K562 (cell line): Measurements from ENCODE around the gene NELL1. TPM values are rescaled to one million over a fixed set of nuclear protein-coding genes. Genes with fewer than 3 reads are reported as not detected.

ENCODE experiments used
- ATAC-seq: fragments of 200-7000 bp; cut with Tn5 transposase; 3 replicates; pipeline ENCODE4 v1.9.1; 2020; ENCODE audit warnings: moderate library complexity
- BruUV-seq: library from RNA; stranded (reverse); fragments of 400-500 nt; replicated peaks from 2 replicates; lab custom pipeline; 2021; lab: Mats Ljungman, UMichigan
- CTCF ChIA-PET: fragments of 300-600 bp; formaldehyde crosslinking; extraction: SDS; loops from one replicate; lab custom pipeline; 2021; ENCODE audit warnings: low intra/inter-chr PET ratio; lab: Yijun Ruan, JAX
- POLR2A ChIA-PET: fragments of 300-600, 350-650 bp; sonication (Branson Sonifier 250); formaldehyde crosslinking; extraction: SDS; loops from one replicate; lab custom pipeline; 2021; ENCODE audit warnings: antibody characterized with exemption, inconsistent platforms; lab: Yijun Ruan, JAX
- DNase-seq, 4 experiments: peaks; one replicate each; pipeline versions ENCODE4 v3.0.0 to v3.0.0-alpha.2; 2011 to 2018; ENCODE audit warnings: low spot score in 3 of 4, mixed read lengths in 3 of 4; ENCODE audit errors: extremely low read depth in 1 of 4
- FAIRE-seq: peaks from 2 replicates; lab custom pipeline; 2011; peaks lifted over from hg19 to GRCh38; lab: Jason Lieb, UNC
- H2AFZ ChIP-seq: 2 replicates; pipeline ENCODE4 v1.6.0; 2011; ENCODE audit warnings: low read depth, low read length, control low read depth, inconsistent platforms
- H3K27ac ChIP-seq: fragments of 200-600 bp; 3 replicates; pipeline ENCODE4 v1.8.0; 2011; ENCODE audit warnings: low read depth, mild to moderate bottlenecking, control low read depth, inconsistent platforms, low read length, moderate library complexity, mixed read lengths; ENCODE audit errors: extremely low read depth
- H3K27me3 ChIP-seq, 2 experiments: fragments of 300-600 bp in 1 of 2; 2 replicates in 1 of 2; 3 replicates in 1 of 2; pipeline versions ENCODE4 v1.6.0 to v1.8.0; 2011; ENCODE audit warnings: inconsistent platforms in 2 of 2, low read length in 2 of 2, mild to moderate bottlenecking in 1 of 2, mixed read lengths in 1 of 2, moderate library complexity in 1 of 2; ENCODE audit not compliant: control insufficient read depth in 2 of 2, insufficient read depth in 2 of 2
- H3K36me3 ChIP-seq: fragments of 300-600 bp; 3 replicates; pipeline ENCODE4 v1.8.0; 2011; ENCODE audit warnings: mild to moderate bottlenecking, low read length, inconsistent platforms; ENCODE audit not compliant: control insufficient read depth, insufficient read depth
- H3K4me1 ChIP-seq, 2 experiments: fragments of 200-600 bp in 1 of 2; replicated peaks in 1 of 2; 2 replicates in 1 of 2; 3 replicates in 1 of 2; pipeline versions ENCODE4 v1.5.1 to v1.8.0; 2011; ENCODE audit warnings: inconsistent platforms in 2 of 2, low read length in 2 of 2, mild to moderate bottlenecking in 1 of 2, mixed read lengths in 1 of 2, moderate library complexity in 1 of 2; ENCODE audit not compliant: control insufficient read depth in 2 of 2, insufficient read depth in 2 of 2
- H3K4me2 ChIP-seq: 2 replicates; pipeline ENCODE4 v1.6.1; 2011; ENCODE audit warnings: low read length, control low read depth, inconsistent platforms, mixed read lengths; ENCODE audit not compliant: insufficient read depth
- H3K4me3 ChIP-seq: fragments of 200-600 bp; sonication (generic), shearing (Covaris generic); 2 replicates; pipeline ENCODE4 v1.5.1; 2016; ENCODE audit warnings: control low read depth, inconsistent platforms
- H3K79me2 ChIP-seq: fragments of 200-600 bp; 3 replicates; pipeline ENCODE4 v1.8.0; 2011; ENCODE audit warnings: low read length, inconsistent platforms; ENCODE audit not compliant: control insufficient read depth, insufficient read depth
- H3K9ac ChIP-seq, 2 experiments: 2 replicates each; pipeline versions ENCODE4 v1.6.0 to v1.6.1; 2011; ENCODE audit warnings: low read depth in 2 of 2, low read length in 2 of 2, control low read depth in 1 of 2, inconsistent platforms in 1 of 2, mild to moderate bottlenecking in 1 of 2, mixed read lengths in 1 of 2; ENCODE audit not compliant: insufficient read depth in 1 of 2
- H3K9me1 ChIP-seq: one replicate; pipeline ENCODE4 v1.6.0; 2011; ENCODE audit warnings: inconsistent platforms, mild to moderate bottlenecking, low read length, moderate library complexity; ENCODE audit not compliant: control insufficient read depth, insufficient read depth
- H3K9me3 ChIP-seq: replicated peaks from 2 replicates; pipeline ENCODE4 v1.5.1; 2011; ENCODE audit warnings: low read depth, low read length, inconsistent platforms; ENCODE audit not compliant: control insufficient read depth, insufficient read depth
- H4K20me1 ChIP-seq: replicated peaks from 2 replicates; pipeline ENCODE4 v1.6.1; 2011; ENCODE audit warnings: low read length, inconsistent platforms, mixed read lengths; ENCODE audit not compliant: control insufficient read depth, insufficient read depth
- CSDE1 ChIP-seq, 2 experiments: fragments of 450-650 bp; IDR thresholded peaks; 2 replicates each; pipeline ENCODE4 v1.6.1; 2016; ENCODE audit warnings: mild to moderate bottlenecking in 1 of 2
- HNRNPH1 ChIP-seq: fragments of 200-400 bp; formaldehyde crosslinking; optimal IDR thresholded peaks from 2 replicates; pipeline ENCODE3; 2017; ENCODE audit warnings: low read depth, mild to moderate bottlenecking, low read length, moderate library complexity
- HNRNPUL1 ChIP-seq: fragments of 200-400 bp; formaldehyde crosslinking; IDR thresholded peaks from 2 replicates; pipeline ENCODE4 v1.6.1; 2017; ENCODE audit warnings: low read length
- PREB ChIP-seq: sonication (generic); formaldehyde crosslinking; IDR thresholded peaks from 2 replicates; pipeline ENCODE4 v1.8.1; 2023; ENCODE audit warnings: mild to moderate bottlenecking, missing genetic modification reagents
- RFX7 ChIP-seq: fragments of 250-450 bp; sonication (Bioruptor Pico); IDR thresholded peaks from 2 replicates; pipeline ENCODE4 v1.5.1; 2021; ENCODE audit warnings: mild to moderate bottlenecking
- ZBTB11 ChIP-seq, 3 experiments: fragments of 200-800 bp in 1 of 3; fragments of 250-450 bp in 1 of 3; fragments of 450-650 bp in 1 of 3; sonication (Bioruptor Pico) in 1 of 3; sonication (Bioruptor generic) in 1 of 3; formaldehyde crosslinking in 1 of 3; IDR thresholded peaks; 2 replicates each; pipeline versions ENCODE4 v1.6.1 to v1.8.0; 2016 to 2022; ENCODE audit warnings: mild to moderate bottlenecking in 2 of 3, missing genetic modification characterization in 2 of 3, missing compliant biosample characterization in 1 of 3, moderate library complexity in 1 of 3
- in situ Hi-C: fragments of 300-500 bp; cut with MboI; formaldehyde crosslinking; loops from 4 replicates; pipeline ENCODE4 v1.15.0; 2018; ENCODE audit warnings: inconsistent platforms, mixed read lengths
- intact Hi-C: fragments of 100-400 bp; cut with micrococcal nuclease; formaldehyde crosslinking; loops from 2 replicates; pipeline ENCODE4 v1.14.2; 2022
- polyA plus RNA-seq, 8 experiments: library from polyadenylated mRNA; depleted of rRNA in 4 of 8; stranded (reverse) in 5 of 8; unstranded in 3 of 8; fragments of >200 nt; fragmentation: Nextera tagmentation in 2 of 8; fragmentation: Illumina TruSeq in 1 of 8; extraction: Ambion mirVana in 2 of 8; extraction: Trizol in 1 of 8; gene quantifications; 2 replicates each; pipeline versions ENCODE4 v1.2.1 to v1.2.3, GENCODE V29; 2011 to 2014; ENCODE audit warnings: inconsistent platforms in 1 of 8, missing spikeins in 1 of 8
- total RNA-seq, 7 experiments: library from RNA; depleted of rRNA in 6 of 7; stranded (reverse); fragments of >200 nt in 6 of 7; fragmentation: Illumina TruSeq in 2 of 7; extraction: Trizol in 2 of 7; gene quantifications; 2 replicates each; pipeline versions ENCODE4 v1.2.1 to v1.2.3, GENCODE V29; 2011 to 2021; ENCODE audit warnings: low replicate concordance in 1 of 7
- TF ChIP-seq, protein P1 (sequence below), 2 experiments: fragments of 450-650 bp in 1 of 2; sonication (generic) in 1 of 2; formaldehyde crosslinking; conservative IDR thresholded peaks; 2 replicates each; pipeline versions ENCODE4 v1.4.0 to v1.8.1; 2020 to 2022; ENCODE audit warnings: mild to moderate bottlenecking in 1 of 2, missing genetic modification reagents in 1 of 2

Gene NELL1
- total and polyA plus RNA-seq, 9 of the 15 experiments (the other 6 are each of a cell fraction or from before 2014, with no cell fraction given), result not detected

GRCh38 chr11:21056644-21057043 lies 387.3 kb downstream of the NELL1 start:
- intact Hi-C loops (no loop called here), in situ Hi-C loops (no loop called here)
- Histone ChIP-seq H3K9me1 (no peaks in the 10 kb centered on the region), H3K9me3 (no peaks in the 10 kb centered on the region), H3K27ac (no peak overlapping the region), H3K4me2 (no peak overlapping the region), H3K9ac (no peak overlapping the region), H3K36me3 (no peaks in the 10 kb centered on the region), H3K27me3 (no peaks in the 10 kb centered on the region), H3K79me2 (no peaks in the 10 kb centered on the region), H3K4me3 (no peak overlapping the region), H4K20me1 (no peaks in the 10 kb centered on the region), H3K4me1 (no peaks in the 10 kb centered on the region), H2AFZ (no peak overlapping the region)
- BruUV-seq, result no TSS peak
- ATAC-seq (no peak), DNase-seq (no peak), FAIRE-seq (no peak)
- POLR2A ChIA-PET, result no interaction called here
- CTCF ChIA-PET, result no interaction called here
- TF ChIP-seq HNRNPUL1, result no peak
- no peak for TF ChIP-seq CSDE1 (IDR thresholded peaks at IDR 0.05)
- no peak for TF ChIP-seq PREB (CRISPR knock-in tag)
- no peak for TF ChIP-seq HNRNPH1
- no peak for TF ChIP-seq RFX7
- no peak for TF ChIP-seq ZBTB11 (CRISPR knock-in tag; IDR thresholded peaks at IDR 0.05)
- TF ChIP-seq, protein P1, sequence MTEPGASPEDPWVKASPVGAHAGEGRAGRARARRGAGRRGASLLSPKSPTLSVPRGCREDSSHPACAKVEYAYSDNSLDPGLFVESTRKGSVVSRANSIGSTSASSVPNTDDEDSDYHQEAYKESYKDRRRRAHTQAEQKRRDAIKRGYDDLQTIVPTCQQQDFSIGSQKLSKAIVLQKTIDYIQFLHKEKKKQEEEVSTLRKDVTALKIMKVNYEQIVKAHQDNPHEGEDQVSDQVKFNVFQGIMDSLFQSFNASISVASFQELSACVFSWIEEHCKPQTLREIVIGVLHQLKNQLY (CRISPR knock-in tag; conservative IDR thresholded peaks at IDR 0.05), result no peak
